HepG2 (cell line): Measurements from ENCODE around the gene TMEM141. TPM values are rescaled to one million over a fixed set of nuclear protein-coding genes. Genes with fewer than 3 reads are reported as not detected.
A peak's percentile ranks its signal among the peaks of the same experiment; 100 is the strongest.

Experiments
- AKAP8 ChIP-seq: sonication (generic); formaldehyde crosslinking; IDR thresholded peaks from 2 replicates; pipeline ENCODE4 v1.5.1; 2020; ENCODE audit warnings: mild to moderate bottlenecking, missing genetic modification reagents
- DNMT3B ChIP-seq: conservative IDR thresholded peaks from 2 replicates; pipeline ENCODE4 v1.6.1; 2016; ENCODE audit warnings: missing biosample characterization, control low read depth
- KDM5B ChIP-seq: sonication (generic); formaldehyde crosslinking; IDR thresholded peaks from 2 replicates; pipeline ENCODE4 v1.4.0; 2020; ENCODE audit warnings: missing genetic modification reagents, mild to moderate bottlenecking, borderline replicate concordance
- MAFF ChIP-seq: IDR thresholded peaks from 2 replicates; pipeline ENCODE4 v1.6.1; 2011; ENCODE audit warnings: low read depth, low read length, improper control_type of control experiment
- PHF5A ChIP-seq: IDR thresholded peaks from one replicate; pipeline ENCODE4 v1.6.1; 2018; ENCODE audit warnings: low read depth, missing genetic modification reagents; ENCODE audit not compliant: unreplicated experiment
- POLR2AphosphoS5 ChIP-seq: IDR thresholded peaks from 2 replicates; pipeline ENCODE4 v1.6.1; 2012; ENCODE audit warnings: low read depth, low read length
- RELA ChIP-seq: sonication (generic); formaldehyde crosslinking; IDR thresholded peaks from 2 replicates; pipeline ENCODE4 v1.4.0; 2020; ENCODE audit warnings: missing genetic modification reagents
- REXO4 ChIP-seq: sonication (generic); formaldehyde crosslinking; IDR thresholded peaks from 2 replicates; pipeline ENCODE4 v1.8.0; 2022; ENCODE audit warnings: missing genetic modification reagents, mild to moderate bottlenecking, borderline replicate concordance
- TCF12 ChIP-seq, 2 experiments: fragments of 450-650 bp in 1 of 2; sonication (generic) in 1 of 2; formaldehyde crosslinking in 1 of 2; IDR thresholded peaks; 2 replicates each; pipeline versions ENCODE4 v1.6.1 to v1.8.0; 2017 to 2022; ENCODE audit warnings: antibody characterized with exemption in 1 of 2, mild to moderate bottlenecking in 1 of 2, missing genetic modification reagents in 1 of 2, moderate library complexity in 1 of 2
- WIZ ChIP-seq: sonication (generic); formaldehyde crosslinking; IDR thresholded peaks from 2 replicates; pipeline ENCODE4 v1.5.1; 2020; ENCODE audit warnings: mild to moderate bottlenecking, missing genetic modification reagents
- ZNF17 ChIP-seq: sonication (generic); formaldehyde crosslinking; IDR thresholded peaks from 2 replicates; pipeline ENCODE4 v1.5.0; 2020; ENCODE audit warnings: mild to moderate bottlenecking, missing genetic modification reagents
- ZNF337 ChIP-seq: sonication (generic); formaldehyde crosslinking; IDR thresholded peaks from 2 replicates; pipeline ENCODE4 v1.5.1; 2020; ENCODE audit warnings: missing genetic modification reagents, low read depth, mild to moderate bottlenecking, borderline replicate concordance
- ZNF549 ChIP-seq: sonication (generic); formaldehyde crosslinking; IDR thresholded peaks from 2 replicates; pipeline ENCODE4 v1.5.0; 2020; ENCODE audit warnings: missing genetic modification reagents
- ZNF567 ChIP-seq: sonication (generic); formaldehyde crosslinking; IDR thresholded peaks from 2 replicates; pipeline ENCODE4 v1.8.1; 2023; ENCODE audit warnings: mild to moderate bottlenecking, missing genetic modification reagents, borderline replicate concordance
- ZNF616 ChIP-seq: sonication (generic); formaldehyde crosslinking; IDR thresholded peaks from 2 replicates; pipeline ENCODE4 v1.5.0; 2020; ENCODE audit warnings: low read depth, mild to moderate bottlenecking, missing genetic modification reagents
- ZNF674 ChIP-seq: sonication (generic); formaldehyde crosslinking; IDR thresholded peaks from 2 replicates; pipeline ENCODE4 v1.5.0; 2020; ENCODE audit warnings: low read depth, mild to moderate bottlenecking, missing genetic modification reagents
- ZNF83 ChIP-seq: sonication (generic); formaldehyde crosslinking; IDR thresholded peaks from 2 replicates; pipeline ENCODE4 v1.4.0; 2020; ENCODE audit warnings: missing genetic modification reagents, mild to moderate bottlenecking, borderline replicate concordance
- polyA plus RNA-seq, 8 experiments: library from polyadenylated mRNA; depleted of rRNA in 3 of 8; stranded (reverse) in 7 of 8; unstranded in 1 of 8; fragments of >200 nt; fragmentation: Illumina TruSeq in 4 of 8; extraction: Trizol in 4 of 8; gene quantifications; 2 replicates each; pipeline versions ENCODE4 v1.2.1 to v1.2.3, GENCODE V29; 2011 to 2016; ENCODE audit warnings: low read depth in 4 of 8, missing spikeins in 1 of 8, mixed read lengths in 1 of 8; ENCODE audit not compliant: insufficient read depth in 1 of 8
- total RNA-seq, 5 experiments: library from RNA; depleted of rRNA; stranded (reverse); fragments of >200 nt; fragmentation: Illumina TruSeq; extraction: Trizol; gene quantifications; 2 replicates each; pipeline ENCODE4 v1.2.3, GENCODE V29; 2016; ENCODE audit warnings: low read depth in 1 of 5
- TF ChIP-seq, protein P1 (sequence below): sonication (generic); formaldehyde crosslinking; IDR thresholded peaks from 2 replicates; pipeline ENCODE4 v1.9.0; 2021; ENCODE audit warnings: missing genetic modification reagents, borderline replicate concordance
- TF ChIP-seq, protein P2 (sequence below): sonication (generic); formaldehyde crosslinking; IDR thresholded peaks from 2 replicates; pipeline ENCODE4 v1.5.0; 2020; ENCODE audit warnings: mild to moderate bottlenecking, missing genetic modification reagents, borderline replicate concordance

Gene TMEM141
- total and polyA plus RNA-seq, 2 of the 13 experiments (the other 11 are each of a cell fraction or from before 2014, with no cell fraction given), result 81.0 to 202 TPM

DNA sequence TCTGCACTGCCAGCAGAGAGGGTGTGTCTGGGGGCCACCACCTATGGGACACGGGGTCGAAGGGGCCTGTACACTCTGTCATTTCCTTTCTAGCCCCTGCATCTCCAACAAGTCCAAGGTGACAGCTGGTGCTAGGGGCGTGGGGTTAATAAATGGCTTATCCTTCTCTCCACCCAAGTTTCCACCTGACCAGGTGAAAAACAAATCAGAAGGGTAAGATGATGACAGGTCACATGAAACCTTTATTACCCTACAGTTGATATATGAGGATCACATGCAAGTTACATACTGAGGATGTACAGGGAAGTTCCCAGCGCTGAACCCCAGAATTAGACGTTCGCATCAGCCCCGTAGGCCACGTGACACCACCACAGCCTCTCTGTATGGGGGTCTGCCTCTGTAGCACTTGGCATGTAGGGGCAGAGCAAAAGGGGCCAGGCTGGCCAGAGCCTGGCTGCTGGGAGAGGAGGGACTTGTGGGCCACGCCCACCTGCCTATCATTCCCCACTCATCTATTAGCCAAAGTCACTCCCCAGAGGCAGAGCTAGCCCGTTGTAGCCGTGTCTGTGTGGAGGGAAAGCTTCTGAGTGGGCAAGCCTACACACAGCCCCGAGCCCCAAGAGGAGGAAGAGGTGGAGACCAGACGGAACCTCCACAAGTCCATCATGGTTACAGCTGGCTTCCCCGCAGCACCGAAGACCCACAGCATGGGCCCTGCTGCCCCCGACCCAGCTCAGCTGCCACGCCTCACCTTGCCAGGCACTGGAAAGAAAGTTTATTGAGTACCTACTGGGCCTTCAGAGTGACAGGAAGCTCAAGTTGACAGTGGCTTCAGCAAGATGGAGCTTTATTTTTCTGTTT, 2.2 kb downstream of the TMEM141 start (continued):
- TF ChIP-seq MAFF, result no peak
- TF ChIP-seq PHF5A (CRISPR knock-in tag), result peak; percentile 53
- no peak for TF ChIP-seq DNMT3B (CRISPR knock-in tag)
- TF ChIP-seq ZNF674, result no peak
- TF ChIP-seq TCF12 (IDR thresholded peaks at IDR 0.05), result no peak
- TF ChIP-seq TCF12 (CRISPR knock-in tag; IDR thresholded peaks at IDR 0.05), result no peak
- TF ChIP-seq, protein P1, sequence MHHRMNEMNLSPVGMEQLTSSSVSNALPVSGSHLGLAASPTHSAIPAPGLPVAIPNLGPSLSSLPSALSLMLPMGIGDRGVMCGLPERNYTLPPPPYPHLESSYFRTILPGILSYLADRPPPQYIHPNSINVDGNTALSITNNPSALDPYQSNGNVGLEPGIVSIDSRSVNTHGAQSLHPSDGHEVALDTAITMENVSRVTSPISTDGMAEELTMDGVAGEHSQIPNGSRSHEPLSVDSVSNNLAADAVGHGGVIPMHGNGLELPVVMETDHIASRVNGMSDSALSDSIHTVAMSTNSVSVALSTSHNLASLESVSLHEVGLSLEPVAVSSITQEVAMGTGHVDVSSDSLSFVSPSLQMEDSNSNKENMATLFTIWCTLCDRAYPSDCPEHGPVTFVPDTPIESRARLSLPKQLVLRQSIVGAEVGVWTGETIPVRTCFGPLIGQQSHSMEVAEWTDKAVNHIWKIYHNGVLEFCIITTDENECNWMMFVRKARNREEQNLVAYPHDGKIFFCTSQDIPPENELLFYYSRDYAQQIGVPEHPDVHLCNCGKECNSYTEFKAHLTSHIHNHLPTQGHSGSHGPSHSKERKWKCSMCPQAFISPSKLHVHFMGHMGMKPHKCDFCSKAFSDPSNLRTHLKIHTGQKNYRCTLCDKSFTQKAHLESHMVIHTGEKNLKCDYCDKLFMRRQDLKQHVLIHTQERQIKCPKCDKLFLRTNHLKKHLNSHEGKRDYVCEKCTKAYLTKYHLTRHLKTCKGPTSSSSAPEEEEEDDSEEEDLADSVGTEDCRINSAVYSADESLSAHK (CRISPR knock-in tag), result no peak
- 0 out of 2 replicates have a peak, but pooled peaks have one; percentile 16 for TF ChIP-seq ZNF83
- no peak for TF ChIP-seq RELA (CRISPR knock-in tag)
- TF ChIP-seq WIZ, result no peak
- TF ChIP-seq ZNF17 (CRISPR knock-in tag), result no peak
- TF ChIP-seq ZNF337 (CRISPR knock-in tag), result no peak
- no peak for TF ChIP-seq REXO4 (CRISPR knock-in tag)
- no peak for TF ChIP-seq ZNF616 (CRISPR knock-in tag)
- TF ChIP-seq ZNF567 (CRISPR knock-in tag), result peak; percentile 27; the same call in 1 of the 2 replicates
- TF ChIP-seq, protein P2, sequence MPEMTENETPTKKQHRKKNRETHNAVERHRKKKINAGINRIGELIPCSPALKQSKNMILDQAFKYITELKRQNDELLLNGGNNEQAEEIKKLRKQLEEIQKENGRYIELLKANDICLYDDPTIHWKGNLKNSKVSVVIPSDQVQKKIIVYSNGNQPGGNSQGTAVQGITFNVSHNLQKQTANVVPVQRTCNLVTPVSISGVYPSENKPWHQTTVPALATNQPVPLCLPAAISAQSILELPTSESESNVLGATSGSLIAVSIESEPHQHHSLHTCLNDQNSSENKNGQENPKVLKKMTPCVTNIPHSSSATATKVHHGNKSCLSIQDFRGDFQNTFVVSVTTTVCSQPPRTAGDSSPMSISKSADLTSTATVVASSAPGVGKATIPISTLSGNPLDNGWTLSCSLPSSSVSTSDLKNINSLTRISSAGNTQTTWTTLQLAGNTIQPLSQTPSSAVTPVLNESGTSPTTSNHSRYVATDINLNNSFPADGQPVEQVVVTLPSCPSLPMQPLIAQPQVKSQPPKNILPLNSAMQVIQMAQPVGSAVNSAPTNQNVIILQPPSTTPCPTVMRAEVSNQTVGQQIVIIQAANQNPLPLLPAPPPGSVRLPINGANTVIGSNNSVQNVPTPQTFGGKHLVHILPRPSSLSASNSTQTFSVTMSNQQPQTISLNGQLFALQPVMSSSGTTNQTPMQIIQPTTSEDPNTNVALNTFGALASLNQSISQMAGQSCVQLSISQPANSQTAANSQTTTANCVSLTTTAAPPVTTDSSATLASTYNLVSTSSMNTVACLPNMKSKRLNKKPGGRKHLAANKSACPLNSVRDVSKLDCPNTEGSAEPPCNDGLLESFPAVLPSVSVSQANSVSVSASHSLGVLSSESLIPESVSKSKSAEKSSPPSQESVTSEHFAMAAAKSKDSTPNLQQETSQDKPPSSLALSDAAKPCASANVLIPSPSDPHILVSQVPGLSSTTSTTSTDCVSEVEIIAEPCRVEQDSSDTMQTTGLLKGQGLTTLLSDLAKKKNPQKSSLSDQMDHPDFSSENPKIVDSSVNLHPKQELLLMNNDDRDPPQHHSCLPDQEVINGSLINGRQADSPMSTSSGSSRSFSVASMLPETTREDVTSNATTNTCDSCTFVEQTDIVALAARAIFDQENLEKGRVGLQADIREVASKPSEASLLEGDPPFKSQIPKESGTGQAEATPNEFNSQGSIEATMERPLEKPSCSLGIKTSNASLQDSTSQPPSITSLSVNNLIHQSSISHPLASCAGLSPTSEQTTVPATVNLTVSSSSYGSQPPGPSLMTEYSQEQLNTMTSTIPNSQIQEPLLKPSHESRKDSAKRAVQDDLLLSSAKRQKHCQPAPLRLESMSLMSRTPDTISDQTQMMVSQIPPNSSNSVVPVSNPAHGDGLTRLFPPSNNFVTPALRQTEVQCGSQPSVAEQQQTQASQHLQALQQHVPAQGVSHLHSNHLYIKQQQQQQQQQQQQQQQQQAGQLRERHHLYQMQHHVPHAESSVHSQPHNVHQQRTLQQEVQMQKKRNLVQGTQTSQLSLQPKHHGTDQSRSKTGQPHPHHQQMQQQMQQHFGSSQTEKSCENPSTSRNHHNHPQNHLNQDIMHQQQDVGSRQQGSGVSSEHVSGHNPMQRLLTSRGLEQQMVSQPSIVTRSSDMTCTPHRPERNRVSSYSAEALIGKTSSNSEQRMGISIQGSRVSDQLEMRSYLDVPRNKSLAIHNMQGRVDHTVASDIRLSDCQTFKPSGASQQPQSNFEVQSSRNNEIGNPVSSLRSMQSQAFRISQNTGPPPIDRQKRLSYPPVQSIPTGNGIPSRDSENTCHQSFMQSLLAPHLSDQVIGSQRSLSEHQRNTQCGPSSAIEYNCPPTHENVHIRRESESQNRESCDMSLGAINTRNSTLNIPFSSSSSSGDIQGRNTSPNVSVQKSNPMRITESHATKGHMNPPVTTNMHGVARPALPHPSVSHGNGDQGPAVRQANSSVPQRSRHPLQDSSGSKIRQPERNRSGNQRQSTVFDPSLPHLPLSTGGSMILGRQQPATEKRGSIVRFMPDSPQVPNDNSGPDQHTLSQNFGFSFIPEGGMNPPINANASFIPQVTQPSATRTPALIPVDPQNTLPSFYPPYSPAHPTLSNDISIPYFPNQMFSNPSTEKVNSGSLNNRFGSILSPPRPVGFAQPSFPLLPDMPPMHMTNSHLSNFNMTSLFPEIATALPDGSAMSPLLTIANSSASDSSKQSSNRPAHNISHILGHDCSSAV (CRISPR knock-in tag), result no peak
- TF ChIP-seq ZNF549, result no peak
- peak; percentile 92 for TF ChIP-seq AKAP8
- TF ChIP-seq KDM5B (CRISPR knock-in tag), result 0 out of 2 replicates have a peak, but pooled peaks have one; percentile 28
- TF ChIP-seq POLR2AphosphoS5, result peak; percentile 84
